Transverse colon (tissue), 4 donors: ENCODE data around the gene TADA2A. TPM values are rescaled to one million over a fixed set of nuclear protein-coding genes. Genes with fewer than 3 reads are reported as not detected.
A peak's percentile ranks its signal among the peaks of the same experiment; 100 is the strongest.

ENCODE experiments used
- DNase-seq: peaks from one replicate; pipeline ENCODE4 v3.0.0-alpha.2; 2019
- H3K27ac ChIP-seq, 4 donors: fragments of 200-600 bp; sonication (generic); 2 replicates each; pipeline ENCODE4 v1.5.1; 2016 to 2018; ENCODE audit warnings: inconsistent platforms in 4 of 4
- H3K27me3 ChIP-seq: fragments of 200-600 bp; sonication (generic); 2 replicates; pipeline ENCODE4 v1.5.1; 2017; ENCODE audit warnings: inconsistent platforms
- H3K36me3 ChIP-seq, 4 donors: fragments of 200-600 bp; sonication (generic); 2 replicates each; pipeline ENCODE4 v1.5.1; 2017 to 2019; ENCODE audit warnings: inconsistent platforms in 4 of 4
- H3K4me1 ChIP-seq, 4 donors: fragments of 200-600 bp; sonication (generic); 2 replicates each; pipeline ENCODE4 v1.5.1; 2017 to 2020; ENCODE audit warnings: inconsistent platforms in 4 of 4
- H3K4me3 ChIP-seq, 4 donors: fragments of 200-600 bp; sonication (generic); 1 replicate in 1 of 4; 2 replicates in 3 of 4; pipeline versions ENCODE4 v1.5.1 to v1.6.1; 2017 to 2019; ENCODE audit warnings: inconsistent platforms in 4 of 4
- H3K9me3 ChIP-seq, 2 donors: fragments of 200-600 bp; sonication (generic); 2 replicates each; pipeline ENCODE4 v1.5.1; 2017 to 2019; ENCODE audit warnings: inconsistent platforms in 2 of 2
- CTCF ChIP-seq, 5 experiments: fragments of 200-600 bp in 3 of 5; fragments of 450-650 bp in 2 of 5; sonication (generic) in 3 of 5; IDR thresholded peaks; 1 replicate in 2 of 5; 2 replicates in 3 of 5; pipeline ENCODE4 v1.5.1; 2016 to 2017; ENCODE audit warnings: antibody characterized with exemption in 5 of 5, inconsistent platforms in 3 of 5, mild to moderate bottlenecking in 2 of 5, moderate library complexity in 1 of 5
- EP300 ChIP-seq: sonication (generic); formaldehyde crosslinking; IDR thresholded peaks from one replicate; pipeline ENCODE4 v1.6.1; 2017; ENCODE audit warnings: antibody characterized with exemption, low read depth
- POLR2A ChIP-seq: fragments of 450-650 bp; IDR thresholded peaks from one replicate; pipeline ENCODE4 v1.6.1; 2016; ENCODE audit warnings: antibody characterized with exemption, mild to moderate bottlenecking, moderate library complexity
- POLR2AphosphoS5 ChIP-seq, 3 donors: sonication (generic); formaldehyde crosslinking; IDR thresholded peaks; one replicate each; pipeline ENCODE4 v1.6.1; 2016; ENCODE audit warnings: antibody characterized with exemption in 3 of 3
- WGBS, 2 donors: methylation state at CpG; one replicate each; pipeline ENCODE4 v1.1.5; 2018; ENCODE audit warnings: low coverage in 1 of 2; 5-methylcytosine and 5-hydroxymethylcytosine counted together
- in situ Hi-C, 4 donors: fragments of 200-750 bp; cut with MboI; loops; one replicate each; pipeline versions ENCODE4 v1.15.0 to v1.15.1; 2017; ENCODE audit warnings: low sequenced_read_pairs in 3 of 4, low pct_ligation_motif_present in 1 of 4, low pct_unique_long_range_greater_than_20kb in 1 of 4
- intact Hi-C: fragments of 100-400 bp; cut with DNase I; formaldehyde crosslinking; loops from one replicate; pipeline ENCODE4 v1.15.1; 2023; ENCODE audit warnings: low total_unique reads
- total RNA-seq, 4 donors: library from RNA; depleted of rRNA; stranded (reverse); fragments of >200 nt; gene quantifications; one replicate each; pipeline ENCODE4 v1.1.0, GENCODE V29; 2016

Gene TADA2A
- total RNA-seq, 4 donors from 2014 or later, result 8.3 to 26.6 (median 12.4) TPM

- intact Hi-C loops, result no loop called here
Observed at GRCh38 chr17:37466471-37466870, 59.8 kb downstream of the TADA2A start.

DNA sequence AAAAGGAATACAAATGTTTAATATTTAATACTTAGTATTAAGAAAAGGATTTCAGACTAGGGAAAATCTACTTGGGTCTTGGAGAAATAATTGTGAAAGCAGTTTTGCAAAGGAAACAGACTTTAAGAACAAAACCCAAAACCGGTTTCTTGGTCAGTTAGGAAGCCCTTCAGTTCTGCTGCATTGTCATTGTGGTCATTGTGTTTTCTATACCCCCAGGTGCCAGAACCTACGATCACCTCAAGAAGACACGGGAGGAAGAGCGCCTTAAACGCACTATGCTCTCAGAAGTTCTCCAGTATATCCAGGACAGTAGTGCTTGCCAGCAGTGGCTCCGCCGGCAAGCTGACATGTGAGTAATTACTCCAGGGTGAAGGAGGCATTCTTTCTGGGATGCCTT lies 63.5 kb downstream of the TADA2A start:
- H3K36me3 ChIP-seq, result peaks cover 0 to 69% (median 26%) of the 10 kb centered on the region in 4 donors
- H3K27ac ChIP-seq, result no peak overlapping the region
- H3K27me3 ChIP-seq, result no peaks in the 10 kb centered on the region
- H3K4me1 ChIP-seq, result no peaks in the 10 kb centered on the region
- intact Hi-C loops, result no loop called here
- DNase-seq, result no peak
- TF ChIP-seq POLR2AphosphoS5 (IDR thresholded peaks at IDR 0.05) (no peak), CTCF (IDR thresholded peaks at IDR 0.05) (no peak), EP300 (no peak), POLR2A (no peak)
- H3K4me3 ChIP-seq, result no peak overlapping the region
- H3K9me3 ChIP-seq, result no peaks in the 10 kb centered on the region
- 92 to 100% methylated on average over 2 to 7 of the region's 7 CpGs for WGBS, 2 donors
- in situ Hi-C loops, result no loop called here

More at GRCh38 chr17:37466471-37466870, 59.8 kb downstream of the TADA2A start:
- no peak overlapping the region for H3K4me3 ChIP-seq
- no peaks in the 10 kb centered on the region for H3K9me3 ChIP-seq
- no peaks in the 10 kb centered on the region for H3K4me1 ChIP-seq
- in situ Hi-C loops, result no loop called here
- H3K27me3 ChIP-seq, result no peaks in the 10 kb centered on the region
- H3K36me3 ChIP-seq, result peaks cover 0 to 55% (median 19%) of the 10 kb centered on the region in 4 donors
- TF ChIP-seq POLR2A (no peak), EP300 (no peak), CTCF (IDR thresholded peaks at IDR 0.05) (no peak), POLR2AphosphoS5 (IDR thresholded peaks at IDR 0.05) (no peak)
- WGBS, 2 donors, result 80 to 81% methylated on average over 1 of the region's 1 CpG
- H3K27ac ChIP-seq, result no peak overlapping the region
- no peak for DNase-seq

- Histone ChIP-seq H3K27me3 (no peaks in the 10 kb centered on the region), H3K4me1 (peaks cover 0 to 8% (median 0%) of the 10 kb centered on the region in 4 donors), H3K9me3 (no peaks in the 10 kb centered on the region), H3K4me3 (no peak overlapping the region), H3K36me3 (peaks cover 0 to 56% (median 21%) of the 10 kb centered on the region in 4 donors), H3K27ac (peak overlapping the region in 3 of 4 donors; percentile 12 to 26 (median 17))
- WGBS, 2 donors, result 100% methylated on average over 1 of the region's 1 CpG; no CpG with 5 or more reads in 1 of the 2 donors
- in situ Hi-C loops (no loop called here), intact Hi-C loops (no loop called here)
- DNase-seq, result no peak
- no peak for TF ChIP-seq POLR2A
- TF ChIP-seq CTCF (IDR thresholded peaks at IDR 0.05), result no peak
- no peak for TF ChIP-seq EP300
- no peak for TF ChIP-seq POLR2AphosphoS5 (IDR thresholded peaks at IDR 0.05)
Observed at GRCh38 chr17:37475731-37476420, 69.2 kb downstream of the TADA2A start.

DNA sequence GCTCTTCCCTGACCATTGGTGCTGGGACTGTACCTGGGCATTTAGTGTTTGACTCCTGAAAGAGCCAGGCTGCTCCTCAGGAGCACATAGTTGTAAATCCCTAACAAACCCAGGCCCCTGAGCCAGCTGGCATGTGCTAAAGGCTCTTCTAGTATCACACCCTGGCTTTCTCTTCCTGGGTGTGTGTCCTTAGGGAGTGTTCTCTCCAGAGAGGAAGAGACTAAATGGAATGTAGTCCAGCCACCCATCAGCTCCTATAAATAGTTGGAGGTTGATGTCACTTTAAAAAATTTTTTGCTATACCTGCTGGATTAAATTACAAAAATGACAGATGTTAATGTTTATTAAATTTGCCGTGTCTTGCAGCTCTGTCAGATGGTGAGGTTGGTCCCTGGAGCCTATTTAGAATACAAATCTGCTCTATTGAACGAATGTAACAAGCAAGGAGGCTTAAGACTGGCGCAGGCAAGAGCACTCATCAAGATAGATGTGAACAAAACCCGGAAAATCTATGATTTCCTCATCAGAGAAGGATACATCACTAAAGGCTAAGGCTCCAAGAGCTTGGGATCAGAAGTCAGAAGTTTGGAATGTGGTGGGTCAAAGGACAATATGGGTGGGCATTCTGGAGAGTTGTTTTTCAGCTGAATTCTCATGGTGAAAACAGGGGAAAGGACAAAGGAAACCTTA lies 69.9 kb downstream of the TADA2A start:
- no peak for TF ChIP-seq POLR2AphosphoS5 (IDR thresholded peaks at IDR 0.05)
- no peak for TF ChIP-seq EP300
- TF ChIP-seq POLR2A, result no peak
- no peak for TF ChIP-seq CTCF (IDR thresholded peaks at IDR 0.05)
- Histone ChIP-seq H3K9me3 (no peaks in the 10 kb centered on the region), H3K4me1 (peaks cover 0 to 8% (median 0%) of the 10 kb centered on the region in 4 donors), H3K27ac (peak overlapping the region in 3 of 4 donors; percentile 17 to 38 (median 26)), H3K36me3 (peaks cover 0 to 51% (median 19%) of the 10 kb centered on the region in 4 donors), H3K4me3 (no peak overlapping the region), H3K27me3 (no peaks in the 10 kb centered on the region)
- 69 to 75% methylated on average over 2 to 4 of the region's 4 CpGs for WGBS, 2 donors
- in situ Hi-C loops, result no loop called here
- intact Hi-C loops, result no loop called here
- peak; percentile 14 for DNase-seq
